Adrenal gland (tissue), 12 donors: Measurements from ENCODE around the gene C8A. TPM values are rescaled to one million over a fixed set of nuclear protein-coding genes. Genes with fewer than 3 reads are reported as not detected.

Source experiments
- DNase-seq, 7 donors: peaks; one replicate each; pipeline ENCODE4 v3.0.0-alpha.2; 2019 to 2020
- H3K27ac ChIP-seq, 5 donors: fragments of 200-600 bp; sonication (generic) in 4 of 5; 1 replicate in 3 of 5; 2 replicates in 2 of 5; pipeline versions ENCODE4 v1.5.1 to v1.8.0; 2016 to 2020; ENCODE audit warnings: mild to moderate bottlenecking in 1 of 5
- H3K27me3 ChIP-seq: fragments of 200-600 bp; 2 replicates; pipeline ENCODE4 v1.8.0; 2021
- H3K36me3 ChIP-seq, 2 donors: fragments of 200-600 bp; replicated peaks in 1 of 2; 1 replicate in 1 of 2; 2 replicates in 1 of 2; pipeline versions ENCODE4 v1.5.1 to v1.8.0; 2018 to 2022
- H3K4me1 ChIP-seq, 2 donors: fragments of 200-600 bp; replicated peaks in 1 of 2; 1 replicate in 1 of 2; 2 replicates in 1 of 2; pipeline versions ENCODE4 v1.5.1 to v1.8.0; 2018 to 2021
- H3K4me3 ChIP-seq, 4 donors: fragments of 200-600 bp; sonication (generic) in 3 of 4; one replicate each; pipeline ENCODE4 v1.5.1; 2016 to 2018
- H3K9me3 ChIP-seq, 3 donors: fragments of 200-600 bp; sonication (generic) in 1 of 3; replicated peaks in 1 of 3; 1 replicate in 2 of 3; 2 replicates in 1 of 3; pipeline versions ENCODE4 v1.5.1 to v1.8.0; 2016 to 2021
- CTCF ChIP-seq, 6 experiments: fragments of 450-650 bp in 4 of 6; fragments of 200-600 bp in 2 of 6; sonication (generic) in 1 of 6; IDR thresholded peaks; 1 replicate in 5 of 6; 2 replicates in 1 of 6; pipeline versions ENCODE4 v1.5.1 to v1.8.0; 2016 to 2021; ENCODE audit warnings: antibody characterized with exemption in 6 of 6, mild to moderate bottlenecking in 2 of 6, moderate library complexity in 1 of 6
- POLR2A ChIP-seq, 2 donors: fragments of 450-650 bp; IDR thresholded peaks; one replicate each; pipeline ENCODE4 v1.6.1; 2017; ENCODE audit warnings: antibody characterized with exemption in 2 of 2, mild to moderate bottlenecking in 2 of 2, moderate library complexity in 1 of 2
- WGBS, 4 donors: extraction: QIAGEN DNeasy Blood & Tissue Kit in 2 of 4; methylation state at CpG; one replicate each; pipeline versions ENCODE4 v1.1.5 to v1.1.7; 2013 to 2017; 5-methylcytosine and 5-hydroxymethylcytosine counted together
- intact Hi-C, 2 donors: fragments of 100-400 bp; cut with DNase I; formaldehyde crosslinking; loops; one replicate each; pipeline versions ENCODE4 v1.14.1 to v1.15.0; 2022 to 2023
- polyA plus RNA-seq, 3 donors: library from polyadenylated mRNA; stranded (reverse); fragments of 200-250 nt in 2 of 3; fragments of 350-450 nt in 1 of 3; fragmentation: Illumina TruSeq in 1 of 3; extraction: RNeasy Lipid Tissue Mini Kit (QIAGEN cat#74804) in 1 of 3; gene quantifications; one replicate each; pipeline ENCODE4 v1.2.3, GENCODE V29; 2013 to 2014
- total RNA-seq, 9 donors: library from RNA; depleted of rRNA in 4 of 9; stranded (reverse); fragments of >200 nt in 4 of 9; fragments of 120-200 nt in 1 of 9; fragmentation: NEBNext Ultra II Directional in 1 of 9; extraction: Animal tissue kit (Norgen Biotek cat#: 25700) in 1 of 9; gene quantifications; one replicate each; pipeline versions ENCODE4 v1.1.0 to v1.2.4, GENCODE V29; 2013 to 2023
- donor health status: healthy with polysubstance abuse.
- donor health status: Bipolar disorder and iron deficiency.
- donor health status: DM: yes; HTN: yes; CAD: no.
- donor health status: DM: no; HTN: no; CAD: no.
- donor health status: DM: no; HTN: no; CAD: no.
- donor health status: DM: yes; HTN: yes; CAD: no.

Gene C8A
- total and polyA plus RNA-seq, 12 donors = 0.07 TPM; not detected in 10

GRCh38 chr1:56940039-56940438 is 85.4 kb downstream of the C8A start:
- no peak for DNase-seq
- no peak overlapping the region for H3K27ac ChIP-seq
- no peaks in the 10 kb centered on the region for H3K36me3 ChIP-seq
- intact Hi-C loops = no loop called here
- no peaks in the 10 kb centered on the region for H3K9me3 ChIP-seq
- no peak overlapping the region for H3K4me3 ChIP-seq
- no peaks in the 10 kb centered on the region for H3K27me3 ChIP-seq
- TF ChIP-seq POLR2A (IDR thresholded peaks at IDR 0.05) = no peak
- TF ChIP-seq CTCF (IDR thresholded peaks at IDR 0.05) = no peak
- WGBS, 4 donors = 37 to 96% (median 76%) methylated on average over 1 of the region's 1 CpG
- no peaks in the 10 kb centered on the region for H3K4me1 ChIP-seq

GRCh38 chr1:56948403-56949023 is 93.9 kb downstream of the C8A start:
- H3K36me3 ChIP-seq = no peaks in the 10 kb centered on the region
- WGBS, 4 donors = 57 to 77% (median 67%) methylated on average over 1 of the region's 1 CpG
- H3K27ac ChIP-seq = no peak overlapping the region
- no peaks in the 10 kb centered on the region for H3K9me3 ChIP-seq
- intact Hi-C loops = no loop called here
- no peak for DNase-seq
- no peaks in the 10 kb centered on the region for H3K4me1 ChIP-seq
- H3K4me3 ChIP-seq = no peak overlapping the region
- H3K27me3 ChIP-seq = no peaks in the 10 kb centered on the region
- no peak for TF ChIP-seq POLR2A (IDR thresholded peaks at IDR 0.05)
- TF ChIP-seq CTCF (IDR thresholded peaks at IDR 0.05) = no peak

GRCh38 chr1:56952501-56952900 is 97.9 kb downstream of the C8A start:
- no peaks in the 10 kb centered on the region for H3K9me3 ChIP-seq
- no peaks in the 10 kb centered on the region for H3K4me1 ChIP-seq
- no peak for DNase-seq
- no peaks in the 10 kb centered on the region for H3K36me3 ChIP-seq
- no peak overlapping the region for H3K27ac ChIP-seq
- WGBS, 4 donors = 70 to 81% (median 79%) methylated on average over 8 of the region's 8 CpGs
- TF ChIP-seq POLR2A (IDR thresholded peaks at IDR 0.05) (no peak), CTCF (IDR thresholded peaks at IDR 0.05) (no peak)
- H3K27me3 ChIP-seq = no peaks in the 10 kb centered on the region
- intact Hi-C loops = no loop called here
- H3K4me3 ChIP-seq = no peak overlapping the region

DNA sequence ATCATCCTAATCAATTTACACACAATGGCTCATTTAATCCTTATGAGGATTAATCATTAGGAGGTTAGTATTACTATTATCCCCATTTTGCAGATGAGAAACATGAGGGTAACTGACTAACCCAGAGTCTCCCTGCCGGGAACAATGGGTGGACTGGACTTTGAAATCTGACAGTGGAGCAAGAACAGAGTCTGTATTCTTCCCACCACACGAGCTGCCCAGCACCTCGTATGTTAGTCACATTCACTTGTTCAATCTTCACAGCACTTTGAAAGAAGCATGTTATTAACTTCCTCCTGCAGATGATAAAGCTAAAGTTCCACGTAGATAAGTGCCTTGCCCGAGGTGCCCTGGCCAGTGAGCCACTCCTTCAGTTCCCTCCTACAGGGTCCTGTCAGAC is 98.8 kb downstream of the C8A start:
- Histone ChIP-seq H3K4me3 (no peak overlapping the region), H3K36me3 (no peaks in the 10 kb centered on the region), H3K9me3 (no peaks in the 10 kb centered on the region), H3K27me3 (no peaks in the 10 kb centered on the region), H3K27ac (no peak overlapping the region), H3K4me1 (no peaks in the 10 kb centered on the region)
- 55 to 70% (median 58%) methylated on average over 5 of the region's 5 CpGs for WGBS, 4 donors
- TF ChIP-seq CTCF (IDR thresholded peaks at IDR 0.05) = no peak
- no peak for TF ChIP-seq POLR2A (IDR thresholded peaks at IDR 0.05)
- intact Hi-C loops = no loop called here
- no peak for DNase-seq
